Activated CD4-positive, alpha-beta T cell treated with anti-CD3 and anti-CD28 coated beads for 36 hours (primary cell): ENCODE measurements around the gene CXCL5. TPM values are rescaled to one million over a fixed set of nuclear protein-coding genes. Genes with fewer than 3 reads are reported as not detected.

Experiments used
- ATAC-seq: fragments of 200-7000 bp; cut with Tn5 transposase; one replicate; pipeline ENCODE4 v1.10.0; 2021; ENCODE audit warnings: mild to moderate bottlenecking, moderate library complexity
- CTCF ChIA-PET: fragments of 350-600 bp; sonication (Branson Sonifier 250); formaldehyde crosslinking; loops from one replicate; lab custom pipeline; 2021; ENCODE audit warnings: antibody characterized with exemption; lab: Charles Lee
- POLR2A ChIA-PET: fragments of 350-600 bp; sonication (Branson Sonifier 250); formaldehyde crosslinking; loops from one replicate; lab custom pipeline; 2021; ENCODE audit warnings: antibody characterized with exemption, inconsistent platforms; lab: Charles Lee
- DNase-seq: peaks from one replicate; pipeline ENCODE4 v3.0.0-alpha.2; 2020
- H3K27ac Mint-ChIP-seq: one replicate; pipeline ENCODE4 v1.8.0; 2021; ENCODE audit warnings: mixed read lengths
- H3K27me3 Mint-ChIP-seq: one replicate; pipeline ENCODE4 v1.8.0; 2021; ENCODE audit warnings: mixed read lengths
- H3K36me3 Mint-ChIP-seq: one replicate; pipeline ENCODE4 v1.8.0; 2021; ENCODE audit warnings: low read depth, mixed read lengths
- H3K4me1 Mint-ChIP-seq: one replicate; pipeline ENCODE4 v1.8.0; 2021; ENCODE audit warnings: mixed read lengths
- H3K4me3 Mint-ChIP-seq: one replicate; pipeline ENCODE4 v1.8.0; 2021; ENCODE audit warnings: mild to moderate bottlenecking, moderate library complexity, mixed read lengths
- H3K9me3 Mint-ChIP-seq: one replicate; pipeline ENCODE4 v1.8.0; 2021; ENCODE audit warnings: low read depth, mixed read lengths
- intact Hi-C, 2 experiments: fragments of 100-400 bp; cut with DNase I in 1 of 2; cut with micrococcal nuclease in 1 of 2; formaldehyde crosslinking; loops; one replicate each; pipeline versions ENCODE4 v1.14.2 to v1.15.1; 2022 to 2024; cut with DNase I, micrococcal nuclease
- total RNA-seq, 2 experiments: library from RNA; stranded (reverse); gene quantifications; one replicate each; pipeline ENCODE4 v1.2.3, GENCODE V29; 2021

Gene CXCL5
- total RNA-seq, 2 experiments from 2014 or later, result not detected

- no peaks in the 10 kb centered on the region for H3K36me3 Mint-ChIP-seq
- intact Hi-C loops, result no loop called here
- ChIA-PET POLR2A (no interaction called here), CTCF (no interaction called here)
- DNase-seq, result no peak
- H3K27ac Mint-ChIP-seq, result no peak overlapping the region
- peaks cover 20% of the 10 kb centered on the region for H3K4me1 Mint-ChIP-seq
- no peak overlapping the region for H3K4me3 Mint-ChIP-seq
- ATAC-seq, result no peak
- no peaks in the 10 kb centered on the region for H3K27me3 Mint-ChIP-seq
- peaks cover 2% of the 10 kb centered on the region for H3K9me3 Mint-ChIP-seq
Measured at GRCh38 chr4:74015126-74015780, 16.8 kb upstream of the CXCL5 start.

- ChIA-PET CTCF (interaction anchor here (0.8 kb wide), 1 partner anchor 105 kb away, joined by 3 read pairs; no protein-coding TSS in a partner anchor), POLR2A (no interaction called here)
- ATAC-seq (no peak), DNase-seq (no peak)
- no peaks in the 10 kb centered on the region for H3K36me3 Mint-ChIP-seq
- no peaks in the 10 kb centered on the region for H3K27me3 Mint-ChIP-seq
- no peaks in the 10 kb centered on the region for H3K9me3 Mint-ChIP-seq
- H3K4me1 Mint-ChIP-seq, result peaks cover 20% of the 10 kb centered on the region
- no peak overlapping the region for H3K27ac Mint-ChIP-seq
- H3K4me3 Mint-ChIP-seq, result no peak overlapping the region
- intact Hi-C loops, result no loop called here
Measured at GRCh38 chr4:74014332-74014731, 15.9 kb upstream of the CXCL5 start.

GRCh38 chr4:74013264-74013663 lies 14.8 kb upstream of the CXCL5 start:
- H3K36me3 Mint-ChIP-seq, result no peaks in the 10 kb centered on the region
- no peak overlapping the region for H3K4me3 Mint-ChIP-seq
- ChIA-PET CTCF (no interaction called here), POLR2A (no interaction called here)
- no peak for DNase-seq
- intact Hi-C loops, result no loop called here
- no peak overlapping the region for H3K27ac Mint-ChIP-seq
- no peaks in the 10 kb centered on the region for H3K9me3 Mint-ChIP-seq
- H3K27me3 Mint-ChIP-seq, result no peaks in the 10 kb centered on the region
- ATAC-seq, result no peak
- H3K4me1 Mint-ChIP-seq, result peaks cover 16% of the 10 kb centered on the region

GRCh38 chr4:74012130-74012529 lies 13.7 kb upstream of the CXCL5 start:
- DNase-seq, result no peak
- peaks cover 16% of the 10 kb centered on the region for H3K4me1 Mint-ChIP-seq
- POLR2A ChIA-PET, result interaction anchor here (0.6 kb wide), 1 partner anchor 89 kb away, joined by 3 read pairs; no protein-coding TSS in a partner anchor
- intact Hi-C loops, result no loop called here
- no peak for ATAC-seq
- H3K27ac Mint-ChIP-seq, result no peak overlapping the region
- no peaks in the 10 kb centered on the region for H3K36me3 Mint-ChIP-seq
- CTCF ChIA-PET, result no interaction called here
- no peaks in the 10 kb centered on the region for H3K27me3 Mint-ChIP-seq
- H3K4me3 Mint-ChIP-seq, result no peak overlapping the region
- H3K9me3 Mint-ChIP-seq, result no peaks in the 10 kb centered on the region

- Mint-ChIP-seq H3K27me3 (no peaks in the 10 kb centered on the region), H3K4me1 (no peaks in the 10 kb centered on the region), H3K27ac (no peak overlapping the region), H3K36me3 (no peaks in the 10 kb centered on the region), H3K9me3 (no peaks in the 10 kb centered on the region), H3K4me3 (no peak overlapping the region)
- ChIA-PET POLR2A (no interaction called here), CTCF (interaction anchor here (0.6 kb wide), 1 partner anchor 342 kb away, joined by 3 read pairs; no protein-coding TSS in a partner anchor)
- DNase-seq, result no peak
- intact Hi-C loops, result no loop called here
- ATAC-seq, result no peak
Measured at GRCh38 chr4:74009307-74009706, 10.8 kb upstream of the CXCL5 start.

- no peaks in the 10 kb centered on the region for H3K36me3 Mint-ChIP-seq
- no peak for DNase-seq
- no peaks in the 10 kb centered on the region for H3K9me3 Mint-ChIP-seq
- H3K4me1 Mint-ChIP-seq, result no peaks in the 10 kb centered on the region
- CTCF ChIA-PET, result no interaction called here
- H3K27me3 Mint-ChIP-seq, result no peaks in the 10 kb centered on the region
- no peak for ATAC-seq
- no peak overlapping the region for H3K27ac Mint-ChIP-seq
- POLR2A ChIA-PET, result no interaction called here
- intact Hi-C loops, result no loop called here
- H3K4me3 Mint-ChIP-seq, result no peak overlapping the region
Measured at GRCh38 chr4:74006009-74006476, 7.6 kb upstream of the CXCL5 start.

- ATAC-seq (no peak), DNase-seq (no peak)
- Mint-ChIP-seq H3K4me3 (no peak overlapping the region), H3K9me3 (no peaks in the 10 kb centered on the region), H3K4me1 (no peaks in the 10 kb centered on the region), H3K27ac (no peak overlapping the region), H3K36me3 (no peaks in the 10 kb centered on the region), H3K27me3 (no peaks in the 10 kb centered on the region)
- CTCF ChIA-PET, result no interaction called here
- POLR2A ChIA-PET, result no interaction called here
- intact Hi-C loops, result no loop called here
Measured at GRCh38 chr4:74005528-74005927, 7.1 kb upstream of the CXCL5 start.

GRCh38 chr4:74004668-74005067 lies 6.2 kb upstream of the CXCL5 start:
- no peaks in the 10 kb centered on the region for H3K4me1 Mint-ChIP-seq
- no peak for DNase-seq
- no peaks in the 10 kb centered on the region for H3K36me3 Mint-ChIP-seq
- no peaks in the 10 kb centered on the region for H3K27me3 Mint-ChIP-seq
- no peak overlapping the region for H3K4me3 Mint-ChIP-seq
- H3K9me3 Mint-ChIP-seq, result no peaks in the 10 kb centered on the region
- POLR2A ChIA-PET, result no interaction called here
- intact Hi-C loops, result no loop called here
- no peak overlapping the region for H3K27ac Mint-ChIP-seq
- CTCF ChIA-PET, result no interaction called here
- no peak for ATAC-seq

GRCh38 chr4:74000301-74000700 lies 1.8 kb upstream of the CXCL5 start:
- H3K9me3 Mint-ChIP-seq, result no peaks in the 10 kb centered on the region
- ChIA-PET POLR2A (no interaction called here), CTCF (no interaction called here)
- intact Hi-C loops, result no loop called here
- no peaks in the 10 kb centered on the region for H3K4me1 Mint-ChIP-seq
- DNase-seq (no peak), ATAC-seq (no peak)
- peaks cover 16% of the 10 kb centered on the region for H3K27me3 Mint-ChIP-seq
- no peaks in the 10 kb centered on the region for H3K36me3 Mint-ChIP-seq
- H3K4me3 Mint-ChIP-seq, result no peak overlapping the region
- H3K27ac Mint-ChIP-seq, result no peak overlapping the region

- Mint-ChIP-seq H3K4me1 (no peaks in the 10 kb centered on the region), H3K4me3 (no peak overlapping the region), H3K36me3 (no peaks in the 10 kb centered on the region), H3K9me3 (no peaks in the 10 kb centered on the region), H3K27me3 (peaks cover 6% of the 10 kb centered on the region), H3K27ac (no peak overlapping the region)
- ChIA-PET POLR2A (no interaction called here), CTCF (no interaction called here)
- intact Hi-C loops, result no loop called here
- ATAC-seq (no peak), DNase-seq (no peak)
Measured at GRCh38 chr4:73992050-73992449, 6.4 kb downstream of the CXCL5 start.

- ATAC-seq (no peak), DNase-seq (no peak)
- peaks cover 6% of the 10 kb centered on the region for H3K27me3 Mint-ChIP-seq
- H3K36me3 Mint-ChIP-seq, result no peaks in the 10 kb centered on the region
- no peaks in the 10 kb centered on the region for H3K4me1 Mint-ChIP-seq
- no peak overlapping the region for H3K27ac Mint-ChIP-seq
- intact Hi-C loops, result no loop called here
- POLR2A ChIA-PET, result no interaction called here
- H3K9me3 Mint-ChIP-seq, result no peaks in the 10 kb centered on the region
- no peak overlapping the region for H3K4me3 Mint-ChIP-seq
- CTCF ChIA-PET, result no interaction called here
Measured at GRCh38 chr4:73991742-73992000, 6.8 kb downstream of the CXCL5 start.

- H3K36me3 Mint-ChIP-seq, result no peaks in the 10 kb centered on the region
- no peak overlapping the region for H3K4me3 Mint-ChIP-seq
- POLR2A ChIA-PET, result no interaction called here
- CTCF ChIA-PET, result no interaction called here
- no peaks in the 10 kb centered on the region for H3K4me1 Mint-ChIP-seq
- DNase-seq (no peak), ATAC-seq (no peak)
- H3K9me3 Mint-ChIP-seq, result no peaks in the 10 kb centered on the region
- no peak overlapping the region for H3K27ac Mint-ChIP-seq
- H3K27me3 Mint-ChIP-seq, result peaks cover 6% of the 10 kb centered on the region
- intact Hi-C loops, result no loop called here
Measured at GRCh38 chr4:73990988-73991741, 7.3 kb downstream of the CXCL5 start.
